GM19372 (cell line): Measurements from ENCODE around the gene DNMT3A.

Experiments used
- ATAC-seq: cut with Tn5 transposase; IDR thresholded peaks from one replicate; pipeline ENCODE4 v1.9.1; 2021; ENCODE audit warnings: mild to moderate bottlenecking, low read depth, moderate library complexity; ENCODE audit not compliant: unreplicated experiment

The DNMT3A gene

GRCh38 chr2:25308599-25308998 lies 33.1 kb downstream of the DNMT3A start:
- no peak for ATAC-seq

GRCh38 chr2:25307949-25308557 lies 33.7 kb downstream of the DNMT3A start:
- ATAC-seq: no peak

- ATAC-seq: no peak
Observed at GRCh38 chr2:25306777-25307368, 34.9 kb downstream of the DNMT3A start.

- ATAC-seq: no peak
Observed at GRCh38 chr2:25305775-25306174, 36.0 kb downstream of the DNMT3A start.

- ATAC-seq: no peak
Observed at GRCh38 chr2:25304826-25305596, 36.7 kb downstream of the DNMT3A start.

- ATAC-seq: no peak
Observed at GRCh38 chr2:25304321-25304720, 37.4 kb downstream of the DNMT3A start.

- ATAC-seq: no peak
Observed at GRCh38 chr2:25303633-25304236, 38.0 kb downstream of the DNMT3A start.

GRCh38 chr2:25302758-25303375 lies 38.9 kb downstream of the DNMT3A start:
- no peak for ATAC-seq

- ATAC-seq: peak; percentile 92
Observed at GRCh38 chr2:25301453-25302352, 40.0 kb downstream of the DNMT3A start.

- ATAC-seq: no peak
Observed at GRCh38 chr2:25300001-25300400, 41.7 kb downstream of the DNMT3A start.

GRCh38 chr2:25298776-25299431 lies 42.8 kb downstream of the DNMT3A start:
- ATAC-seq: no peak

- no peak for ATAC-seq
Observed at GRCh38 chr2:25297738-25298137, 44.0 kb downstream of the DNMT3A start.

- no peak for ATAC-seq
Observed at GRCh38 chr2:25295621-25296020, 46.1 kb downstream of the DNMT3A start.

- peak; percentile 85 for ATAC-seq
Observed at GRCh38 chr2:25294573-25295462, 46.9 kb downstream of the DNMT3A start.

- no peak for ATAC-seq
Observed at GRCh38 chr2:25293958-25294562, 47.7 kb downstream of the DNMT3A start.

- no peak for ATAC-seq
Observed at GRCh38 chr2:25293145-25293544, 48.6 kb downstream of the DNMT3A start.

GRCh38 chr2:25292408-25292807 lies 49.3 kb downstream of the DNMT3A start:
- ATAC-seq: no peak
